H1 (cell line): ENCODE data around the gene ADCK2. TPM values are rescaled to one million over a fixed set of nuclear protein-coding genes. Genes with fewer than 3 reads are reported as not detected.

ENCODE experiments used
- CTCF ChIA-PET: fragments of 300-600 bp; sonication (Branson Sonifier 250); formaldehyde crosslinking; loops from one replicate; lab custom pipeline; 2021; ENCODE audit not compliant: partially characterized antibody; lab: Charles Lee
- POLR2A ChIA-PET: fragments of 300-600 bp; sonication (Branson Sonifier 250); formaldehyde crosslinking; loops from one replicate; lab custom pipeline; 2021; ENCODE audit warnings: inconsistent platforms; ENCODE audit not compliant: partially characterized antibody; lab: Charles Lee
- DNase-seq, 2 experiments: peaks; one replicate each; pipeline versions ENCODE4 v3.0.0 to v3.0.0-alpha.2; 2010 to 2022; ENCODE audit warnings: low spot score in 2 of 2, low read depth in 1 of 2, mixed read lengths in 1 of 2
- FAIRE-seq: peaks from 2 replicates; lab custom pipeline; 2011; peaks lifted over from hg19 to GRCh38; lab: Jason Lieb, UNC
- H2AFZ ChIP-seq: 2 replicates; pipeline ENCODE4 v1.8.1; 2012; ENCODE audit warnings: low read length, inconsistent platforms
- H2AK5ac ChIP-seq: 2 replicates; pipeline ENCODE4 v1.6.1; 2013; ENCODE audit warnings: low read depth, low read length
- H2BK120ac ChIP-seq: replicated peaks from 2 replicates; pipeline ENCODE3; 2013; ENCODE audit warnings: low read depth, low read length, inconsistent platforms
- H2BK12ac ChIP-seq: 2 replicates; pipeline ENCODE4 v1.6.1; 2013; ENCODE audit warnings: low read depth, low read length
- H2BK15ac ChIP-seq: 2 replicates; pipeline ENCODE4 v1.6.1; 2013; ENCODE audit warnings: low read length
- H2BK20ac ChIP-seq: 2 replicates; pipeline ENCODE4 v1.6.1; 2013; ENCODE audit warnings: low read length
- H2BK5ac ChIP-seq: 2 replicates; pipeline ENCODE4 v1.6.1; 2013; ENCODE audit warnings: low read depth, low read length
- H3K14ac ChIP-seq: 2 replicates; pipeline ENCODE4 v1.6.1; 2013; ENCODE audit warnings: inconsistent platforms; ENCODE audit not compliant: insufficient read length
- H3K18ac ChIP-seq: 2 replicates; pipeline ENCODE4 v1.6.1; 2013; ENCODE audit warnings: low read length; ENCODE audit errors: extremely low read depth
- H3K23ac ChIP-seq: 2 replicates; pipeline ENCODE4 v1.6.1; 2013; ENCODE audit warnings: inconsistent platforms; ENCODE audit not compliant: insufficient read length
- H3K23me2 ChIP-seq: 2 replicates; pipeline ENCODE4 v1.6.1; 2013; ENCODE audit warnings: low read depth, low read length
- H3K27ac ChIP-seq: 2 replicates; pipeline ENCODE4 v1.6.1; 2011; ENCODE audit warnings: low read depth, low read length, inconsistent platforms
- H3K27me3 ChIP-seq, 4 experiments: replicated peaks in 1 of 4; 1 replicate in 1 of 4; 2 replicates in 3 of 4; pipeline versions ENCODE4 v1.6.1 to v1.8.1; 2011 to 2013; ENCODE audit warnings: low read length in 3 of 4, mild to moderate bottlenecking in 3 of 4, inconsistent platforms in 2 of 4, mixed read lengths in 2 of 4, moderate library complexity in 1 of 4; ENCODE audit not compliant: control insufficient read depth in 3 of 4, insufficient read depth in 3 of 4; ENCODE audit errors: extremely low read depth in 1 of 4
- H3K36me3 ChIP-seq, 4 experiments: 2 replicates each; pipeline versions ENCODE4 v1.6.1 to v1.8.1; 2011 to 2013; ENCODE audit warnings: mild to moderate bottlenecking in 4 of 4, low read length in 3 of 4, moderate library complexity in 2 of 4, control low read depth in 1 of 4, inconsistent platforms in 1 of 4; ENCODE audit not compliant: insufficient read depth in 4 of 4, control insufficient read depth in 2 of 4
- H3K4ac ChIP-seq: replicated peaks from 2 replicates; pipeline ENCODE3; 2013; ENCODE audit warnings: low read length, low read depth, mixed read lengths, inconsistent platforms; ENCODE audit not compliant: insufficient read length
- H3K4me1 ChIP-seq, 4 experiments: replicated peaks in 1 of 4; 1 replicate in 1 of 4; 2 replicates in 3 of 4; pipeline versions ENCODE4 v1.6.1 to v1.8.1; 2011 to 2013; ENCODE audit warnings: low read length in 3 of 4, inconsistent platforms in 2 of 4, mixed read lengths in 1 of 4; ENCODE audit not compliant: insufficient read depth in 4 of 4, control insufficient read depth in 3 of 4
- H3K4me2 ChIP-seq, 2 experiments: 2 replicates each; pipeline versions ENCODE4 v1.6.1 to v1.8.1; 2011 to 2013; ENCODE audit warnings: low read depth in 2 of 2, low read length in 2 of 2, control low read depth in 1 of 2, inconsistent platforms in 1 of 2, mild to moderate bottlenecking in 1 of 2; ENCODE audit not compliant: insufficient read depth in 1 of 2
- H3K4me3 ChIP-seq, 4 experiments: fragments of 200-600, 300-600 bp in 1 of 4; sonication (generic), shearing (Covaris generic), sonication (Bioruptor Twin) in 1 of 4; 2 replicates each; pipeline versions ENCODE4 v1.5.1 to v1.8.1; 2011 to 2016; ENCODE audit warnings: low read length in 4 of 4, low read depth in 3 of 4, control low read depth in 2 of 4, inconsistent platforms in 2 of 4, mild to moderate bottlenecking in 2 of 4, mixed read lengths in 1 of 4, moderate library complexity in 1 of 4; ENCODE audit not compliant: insufficient read depth in 2 of 4; ENCODE audit errors: extremely low read depth in 1 of 4
- H3K56ac ChIP-seq: replicated peaks from 2 replicates; pipeline ENCODE3; 2013; ENCODE audit warnings: low read depth, mild to moderate bottlenecking, mixed read lengths, low read length, inconsistent platforms; ENCODE audit not compliant: insufficient read length
- H3K79me1 ChIP-seq: 2 replicates; pipeline ENCODE4 v1.6.1; 2013; ENCODE audit warnings: low read depth, low read length, control low read depth
- H3K79me2 ChIP-seq, 2 experiments: 2 replicates each; pipeline versions ENCODE4 v1.6.1 to v1.8.1; 2012 to 2013; ENCODE audit warnings: low read length in 2 of 2, mild to moderate bottlenecking in 2 of 2, inconsistent platforms in 1 of 2; ENCODE audit not compliant: insufficient read depth in 2 of 2, control insufficient read depth in 1 of 2
- H3K9ac ChIP-seq, 4 experiments: replicated peaks in 1 of 4; 1 replicate in 1 of 4; 2 replicates in 3 of 4; pipeline versions ENCODE4 v1.6.1 to v1.8.1; 2011 to 2013; ENCODE audit warnings: low read depth in 3 of 4, low read length in 3 of 4, control low read depth in 2 of 4, mild to moderate bottlenecking in 2 of 4, moderate library complexity in 2 of 4, inconsistent platforms in 1 of 4; ENCODE audit errors: extremely low read depth in 1 of 4
- H3K9me3 ChIP-seq, 2 experiments: 2 replicates each; pipeline versions ENCODE4 v1.6.1 to v1.8.1; 2012 to 2013; ENCODE audit warnings: mild to moderate bottlenecking in 2 of 2, moderate library complexity in 2 of 2, control low read depth in 1 of 2, inconsistent platforms in 1 of 2, low read depth in 1 of 2, low read length in 1 of 2, mixed read lengths in 1 of 2; ENCODE audit not compliant: insufficient read depth in 2 of 2
- H4K20me1 ChIP-seq, 2 experiments: replicated peaks in 1 of 2; 2 replicates each; pipeline versions ENCODE3 to v1.8.1; 2011 to 2013; ENCODE audit warnings: inconsistent platforms in 2 of 2, low read length in 2 of 2, mild to moderate bottlenecking in 1 of 2; ENCODE audit not compliant: insufficient read depth in 2 of 2, control insufficient read depth in 1 of 2
- H4K5ac ChIP-seq: 2 replicates; pipeline ENCODE4 v1.6.1; 2013; ENCODE audit warnings: low read length, low read depth, mixed read lengths, inconsistent platforms; ENCODE audit not compliant: insufficient read length
- H4K8ac ChIP-seq: 2 replicates; pipeline ENCODE4 v1.8.0; 2013; ENCODE audit warnings: mild to moderate bottlenecking, moderate library complexity, low read length, inconsistent platforms; ENCODE audit not compliant: insufficient read depth; ENCODE audit errors: extremely low read depth
- H4K91ac ChIP-seq: replicated peaks from 2 replicates; pipeline ENCODE3; 2013; ENCODE audit warnings: low read length, mixed read lengths, inconsistent platforms; ENCODE audit not compliant: insufficient read length
- EGR1 ChIP-seq: IDR thresholded peaks from 2 replicates; pipeline ENCODE4 v1.6.1; 2011; ENCODE audit warnings: low read depth, low read length, borderline replicate concordance
- EZH2 ChIP-seq: fragments of 200-600 bp; sonication (generic); IDR thresholded peaks from 2 replicates; pipeline ENCODE4 v1.7.1; 2012; ENCODE audit warnings: low read depth, mild to moderate bottlenecking, moderate library complexity, low read length, inconsistent platforms; ENCODE audit not compliant: severe bottlenecking
- GABPA ChIP-seq: IDR thresholded peaks from 2 replicates; pipeline ENCODE4 v1.6.1; 2011; ENCODE audit warnings: mild to moderate bottlenecking, low read length, moderate library complexity, borderline replicate concordance; ENCODE audit not compliant: insufficient read depth
- POU5F1 ChIP-seq: IDR thresholded peaks from 2 replicates; pipeline ENCODE4 v1.6.1; 2011; ENCODE audit warnings: low read depth, mild to moderate bottlenecking, low read length, moderate library complexity
- RNF2 ChIP-seq: fragments of 200-900, 300-1000 bp; sonication (generic); IDR thresholded peaks from 2 replicates; pipeline ENCODE4 v1.7.1; 2016; ENCODE audit warnings: borderline replicate concordance, low read depth, mild to moderate bottlenecking, antibody characterized with exemption, low read length; ENCODE audit not compliant: poor library complexity, severe bottlenecking; ENCODE audit errors: missing control alignments
- SP1 ChIP-seq: IDR thresholded peaks from 2 replicates; pipeline ENCODE4 v1.6.1; 2011; ENCODE audit warnings: low read depth, low read length
- WGBS, 2 experiments: shearing (Covaris generic) in 1 of 2; methylation state at CpG; one replicate each; pipeline versions ENCODE4 v1.1.6 to v1.1.7; 2013 to 2015; ENCODE audit warnings: low lambda C conversion rate in 2 of 2, mixed read lengths in 2 of 2, inconsistent platforms in 1 of 2, low coverage in 1 of 2, missing lambda C conversion rate in 1 of 2; ENCODE audit not compliant: insufficient replicate concordance in 2 of 2, insufficient coverage in 1 of 2, insufficient read length in 1 of 2; ENCODE audit errors: extremely low coverage in 1 of 2, missing lambda C conversion rate in 1 of 2; 5-methylcytosine and 5-hydroxymethylcytosine counted together
- polyA plus RNA-seq, 7 experiments: library from polyadenylated mRNA; depleted of rRNA in 3 of 7; stranded (reverse) in 5 of 7; unstranded in 2 of 7; fragments of >200 nt in 5 of 7; fragments of 200-250 nt in 2 of 7; gene quantifications; 1 replicate in 5 of 7; 2 replicates in 1 of 7; 4 replicates in 1 of 7; pipeline versions ENCODE4 v1.2.1 to v1.2.3, GENCODE V29; 2011 to 2013; ENCODE audit warnings: missing spikeins in 2 of 7, mixed read lengths in 2 of 7
- total RNA-seq: library from RNA; stranded (reverse); fragmentation: NEBNext Ultra II Directional; extraction: Animal tissue kit (Norgen Biotek cat#: 25700); gene quantifications from 2 replicates; pipeline ENCODE4 v1.2.1, GENCODE V29; 2021
- TF ChIP-seq, protein P1 (sequence below), 3 experiments: IDR thresholded peaks; 1 replicate in 2 of 3; 2 replicates in 1 of 3; pipeline versions ENCODE4 v1.5.1 to v1.6.1; 2011; ENCODE audit warnings: low read length in 3 of 3, mild to moderate bottlenecking in 3 of 3, inconsistent platforms in 2 of 3, low read depth in 1 of 3, moderate library complexity in 1 of 3; ENCODE audit not compliant: insufficient read depth in 1 of 3; ENCODE audit errors: control extremely low read depth in 1 of 3

ADCK2 gene
- total and polyA plus RNA-seq, 2 of the 8 experiments (the other 6 are each of a cell fraction or from before 2014, with no cell fraction given), result 6.9 to 11.7 TPM

DNA sequence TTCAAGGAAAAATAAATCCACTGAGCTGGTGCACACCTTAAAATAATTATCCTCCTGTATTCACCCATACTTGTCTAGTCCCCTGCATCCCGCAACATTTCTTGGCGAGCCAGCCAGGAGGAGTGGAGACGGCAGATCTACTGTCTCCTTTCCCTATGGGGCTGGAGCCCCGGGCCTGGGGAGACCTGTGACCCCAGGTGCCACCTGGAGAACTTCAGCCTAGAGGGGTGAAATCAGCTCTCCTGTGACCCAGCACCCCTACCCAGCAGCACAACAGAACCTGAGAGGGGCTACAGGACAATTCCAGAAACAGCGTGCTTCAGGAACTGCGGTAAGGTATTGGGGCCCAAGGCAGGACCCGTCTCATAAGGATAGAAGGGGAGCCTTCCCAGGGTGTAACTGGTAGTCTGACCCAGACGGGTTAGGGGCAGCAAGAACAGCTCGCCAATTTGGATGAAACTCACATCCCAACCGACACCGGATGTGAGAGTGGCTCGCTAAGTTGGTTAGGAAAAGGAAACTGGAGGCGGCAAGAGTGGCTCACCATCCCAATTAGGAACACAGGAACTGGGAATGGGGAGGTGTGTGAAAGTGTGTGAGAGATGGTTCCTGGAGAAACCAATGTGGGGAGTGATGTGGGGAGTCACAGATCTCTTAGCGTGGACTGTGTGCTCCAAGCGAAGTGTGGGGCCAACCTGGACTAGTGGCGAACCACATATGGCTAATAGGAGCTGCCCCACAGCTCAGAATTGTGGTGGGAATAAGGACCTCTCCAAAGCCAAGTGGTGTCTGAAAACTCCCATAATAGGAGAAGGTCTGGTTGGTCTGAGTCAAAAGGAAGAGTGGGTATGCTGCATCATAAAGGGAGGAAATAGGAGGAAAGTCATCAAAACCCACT is 17.0 kb upstream of the ADCK2 start:
- H3K4me3 ChIP-seq, result no peak overlapping the region
- H3K79me2 ChIP-seq, result no peaks in the 10 kb centered on the region
- H4K8ac ChIP-seq, result no peak overlapping the region
- peaks cover 6% of the 10 kb centered on the region; the same call in 1 of the 2 replicates for H3K23me2 ChIP-seq
- POLR2A ChIA-PET, result interaction anchor here (0.6 kb wide), 3 partner anchors 51 to 318 kb away, joined by 3 read pairs; no protein-coding TSS in a partner anchor
- H2BK5ac ChIP-seq, result no peak overlapping the region
- H3K36me3 ChIP-seq, result no peaks in the 10 kb centered on the region
- H3K27me3 ChIP-seq, result no peaks in the 10 kb centered on the region; a peak in 1 of 7 replicates
- H4K5ac ChIP-seq, result no peak overlapping the region
- H3K18ac ChIP-seq, result no peak overlapping the region
- 94% methylated on average over 16 of the region's 16 CpGs; no CpG with 5 or more reads in 1 of the 2 experiments for WGBS, 2 experiments
- no peak overlapping the region for H3K56ac ChIP-seq
- H3K9ac ChIP-seq, result no peak overlapping the region
- no peak overlapping the region for H3K27ac ChIP-seq
- no peaks in the 10 kb centered on the region for H3K9me3 ChIP-seq
- no peaks in the 10 kb centered on the region for H3K79me1 ChIP-seq
- H3K14ac ChIP-seq, result no peak overlapping the region
- H2BK120ac ChIP-seq, result no peak overlapping the region
- H3K4ac ChIP-seq, result no peak overlapping the region
- H3K4me1 ChIP-seq, result peaks cover 0 to 3% (median 1%) of the 10 kb centered on the region in 4 experiments; a peak in 2 of 7 replicates
- no peak overlapping the region for H2AK5ac ChIP-seq
- H2BK12ac ChIP-seq, result no peak overlapping the region
- CTCF ChIA-PET, result interaction anchor here (0.5 to 1.6 kb wide), 14 partner anchors 9 to 1158 kb away, joined by 3 to 6 read pairs (median 3); no protein-coding TSS in a partner anchor
- H2BK15ac ChIP-seq, result no peak overlapping the region
- H2AFZ ChIP-seq, result no peak overlapping the region
- H3K23ac ChIP-seq, result no peak overlapping the region
- FAIRE-seq, result no peak
- no peak overlapping the region for H4K91ac ChIP-seq
- H3K4me2 ChIP-seq, result no peak overlapping the region
- no peak overlapping the region for H2BK20ac ChIP-seq
- H4K20me1 ChIP-seq, result peaks cover 0 to 6% of the 10 kb centered on the region in 2 experiments
- no peak for DNase-seq
- TF ChIP-seq EZH2 (no peak), GABPA (no peak), SP1 (no peak), RNF2 (no peak), EGR1 (no peak), POU5F1 (no peak)
- TF ChIP-seq, protein P1, sequence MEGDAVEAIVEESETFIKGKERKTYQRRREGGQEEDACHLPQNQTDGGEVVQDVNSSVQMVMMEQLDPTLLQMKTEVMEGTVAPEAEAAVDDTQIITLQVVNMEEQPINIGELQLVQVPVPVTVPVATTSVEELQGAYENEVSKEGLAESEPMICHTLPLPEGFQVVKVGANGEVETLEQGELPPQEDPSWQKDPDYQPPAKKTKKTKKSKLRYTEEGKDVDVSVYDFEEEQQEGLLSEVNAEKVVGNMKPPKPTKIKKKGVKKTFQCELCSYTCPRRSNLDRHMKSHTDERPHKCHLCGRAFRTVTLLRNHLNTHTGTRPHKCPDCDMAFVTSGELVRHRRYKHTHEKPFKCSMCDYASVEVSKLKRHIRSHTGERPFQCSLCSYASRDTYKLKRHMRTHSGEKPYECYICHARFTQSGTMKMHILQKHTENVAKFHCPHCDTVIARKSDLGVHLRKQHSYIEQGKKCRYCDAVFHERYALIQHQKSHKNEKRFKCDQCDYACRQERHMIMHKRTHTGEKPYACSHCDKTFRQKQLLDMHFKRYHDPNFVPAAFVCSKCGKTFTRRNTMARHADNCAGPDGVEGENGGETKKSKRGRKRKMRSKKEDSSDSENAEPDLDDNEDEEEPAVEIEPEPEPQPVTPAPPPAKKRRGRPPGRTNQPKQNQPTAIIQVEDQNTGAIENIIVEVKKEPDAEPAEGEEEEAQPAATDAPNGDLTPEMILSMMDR (IDR thresholded peaks at IDR 0.05; ENCODE audit: control extremely low read depth in 1 of 3, insufficient read depth in 1 of 3, low read depth in 1 of 3, low read length in 3 of 3), result no peak
